Left ventricle myocardium inferior (tissue), 1 donor: ENCODE measurements around the gene NME7. TPM values are rescaled to one million over a fixed set of nuclear protein-coding genes. Genes with fewer than 3 reads are reported as not detected.

Experiments
- DNase-seq: peaks from one replicate; pipeline ENCODE4 v3.0.0-alpha.2; 2020
- H3K27ac ChIP-seq: fragments of 200-600 bp; replicated peaks from 2 replicates; pipeline ENCODE4 v1.8.0; 2021
- H3K27me3 ChIP-seq: fragments of 200-600 bp; 2 replicates; pipeline ENCODE4 v1.8.0; 2021; ENCODE audit warnings: low read depth
- H3K36me3 ChIP-seq: fragments of 200-600 bp; 2 replicates; pipeline ENCODE4 v1.8.0; 2021
- H3K4me1 ChIP-seq: fragments of 200-600 bp; 2 replicates; pipeline ENCODE4 v1.8.0; 2021
- H3K4me3 ChIP-seq: fragments of 200-600 bp; 2 replicates; pipeline ENCODE4 v1.8.0; 2021; ENCODE audit warnings: mild to moderate bottlenecking, moderate library complexity
- H3K9me3 ChIP-seq: fragments of 200-600 bp; replicated peaks from 2 replicates; pipeline ENCODE4 v1.8.0; 2021
- CTCF ChIP-seq: fragments of 200-600 bp; IDR thresholded peaks from 2 replicates; pipeline ENCODE4 v1.8.0; 2021; ENCODE audit warnings: antibody characterized with exemption, mild to moderate bottlenecking, borderline replicate concordance
- intact Hi-C: fragments of 100-400 bp; cut with micrococcal nuclease; formaldehyde crosslinking; loops from one replicate; pipeline ENCODE4 v1.11.0; 2022
- total RNA-seq: library from RNA; stranded (reverse); fragmentation: NEBNext Ultra II Directional; extraction: Animal tissue kit (Norgen Biotek cat#: 25700); gene quantifications from one replicate; pipeline ENCODE4 v1.2.1, GENCODE V29; 2021
- donor health status: DM: no; HTN: yes; CAD: no; lungs with severe emphysema.

Gene NME7
- total RNA-seq, 1 donor from 2014 or later: 13.1 TPM

DNA sequence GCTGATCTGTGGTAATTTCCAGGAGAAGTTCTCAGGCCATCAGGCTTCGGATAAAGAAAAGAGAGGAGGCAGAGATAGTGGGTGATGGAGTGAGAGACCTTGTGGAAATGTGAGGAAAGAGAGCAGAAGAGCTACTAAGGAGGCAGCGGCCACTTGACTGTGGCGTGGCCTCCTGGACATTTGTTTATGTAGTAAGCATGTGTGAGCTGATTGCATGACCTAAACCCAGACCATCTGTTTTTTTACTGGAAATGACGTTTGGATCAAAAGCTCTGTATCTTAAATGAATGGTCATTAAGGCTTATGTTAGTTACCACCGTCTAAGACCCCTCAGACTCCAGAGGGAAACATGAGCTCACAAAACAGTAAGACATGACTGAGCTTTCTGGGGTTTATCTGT is 247.5 kb downstream of the NME7 start:
- H3K36me3 ChIP-seq: peaks cover 9% of the 10 kb centered on the region
- H3K9me3 ChIP-seq: no peaks in the 10 kb centered on the region
- H3K4me3 ChIP-seq: no peak overlapping the region
- intact Hi-C loops: loop anchor here (10.0 kb wide), 1 partner anchor 515 kb away; no protein-coding TSS in a partner anchor
- peaks cover 84% of the 10 kb centered on the region for H3K4me1 ChIP-seq
- no peaks in the 10 kb centered on the region for H3K27me3 ChIP-seq
- no peak for DNase-seq
- TF ChIP-seq CTCF: no peak
- peak overlapping the region; percentile 97 for H3K27ac ChIP-seq

DNA sequence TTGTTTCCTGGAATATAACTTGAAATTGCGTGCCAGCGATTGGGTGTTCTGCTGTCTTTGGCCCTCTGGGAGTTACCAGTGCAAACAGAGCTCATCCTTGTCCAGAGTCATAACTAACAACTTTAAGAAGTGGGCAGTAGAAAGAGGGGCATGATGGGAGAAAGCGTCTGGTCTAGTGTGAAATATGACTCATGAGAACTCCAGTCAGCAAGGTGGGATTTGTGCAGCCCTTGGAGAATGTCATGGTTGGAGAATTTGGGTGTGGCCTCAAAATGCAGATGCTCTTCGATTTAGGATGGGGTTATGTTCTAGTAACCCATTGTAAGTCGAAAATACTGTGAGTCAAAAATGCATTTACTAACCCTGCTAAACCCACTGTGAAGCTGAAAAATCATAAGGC is 248.2 kb downstream of the NME7 start:
- Histone ChIP-seq H3K27me3 (no peaks in the 10 kb centered on the region), H3K4me3 (no peak overlapping the region), H3K9me3 (no peaks in the 10 kb centered on the region), H3K36me3 (peaks cover 9% of the 10 kb centered on the region), H3K4me1 (peaks cover 91% of the 10 kb centered on the region), H3K27ac (peak overlapping the region; percentile 97)
- DNase-seq: no peak
- intact Hi-C loops: no loop called here
- no peak for TF ChIP-seq CTCF

GRCh38 chr1:169118227-169118626 is 249.4 kb downstream of the NME7 start:
- peak overlapping the region; percentile 97 for H3K27ac ChIP-seq
- TF ChIP-seq CTCF: no peak
- H3K4me3 ChIP-seq: no peak overlapping the region
- H3K36me3 ChIP-seq: peaks cover 21% of the 10 kb centered on the region
- no peak for DNase-seq
- H3K27me3 ChIP-seq: no peaks in the 10 kb centered on the region
- peaks cover 93% of the 10 kb centered on the region for H3K4me1 ChIP-seq
- no peaks in the 10 kb centered on the region for H3K9me3 ChIP-seq
- intact Hi-C loops: no loop called here

DNA sequence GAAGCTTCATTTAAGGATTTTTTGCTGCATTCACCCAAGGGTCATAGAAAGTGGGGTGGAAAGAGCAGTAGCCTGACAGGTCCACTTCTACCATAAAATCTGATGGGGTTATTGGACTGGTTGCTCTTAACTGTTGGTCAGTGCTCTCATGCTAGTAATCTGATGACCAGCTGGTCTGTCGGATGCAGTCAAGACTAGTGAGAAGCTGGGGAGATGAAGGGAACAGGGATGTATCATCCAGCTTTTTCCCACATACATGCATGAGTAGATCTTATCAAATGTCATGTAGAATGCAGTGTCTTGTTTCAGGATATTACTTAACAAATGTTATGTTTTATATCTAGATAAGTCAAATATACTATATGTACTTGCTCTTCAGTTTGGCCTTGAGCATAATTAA is 250.0 kb downstream of the NME7 start:
- Histone ChIP-seq H3K27ac (peak overlapping the region; percentile 97), H3K9me3 (no peaks in the 10 kb centered on the region), H3K4me3 (no peak overlapping the region), H3K4me1 (peaks cover 93% of the 10 kb centered on the region), H3K27me3 (no peaks in the 10 kb centered on the region), H3K36me3 (peaks cover 27% of the 10 kb centered on the region)
- intact Hi-C loops: no loop called here
- no peak for DNase-seq
- no peak for TF ChIP-seq CTCF

DNA sequence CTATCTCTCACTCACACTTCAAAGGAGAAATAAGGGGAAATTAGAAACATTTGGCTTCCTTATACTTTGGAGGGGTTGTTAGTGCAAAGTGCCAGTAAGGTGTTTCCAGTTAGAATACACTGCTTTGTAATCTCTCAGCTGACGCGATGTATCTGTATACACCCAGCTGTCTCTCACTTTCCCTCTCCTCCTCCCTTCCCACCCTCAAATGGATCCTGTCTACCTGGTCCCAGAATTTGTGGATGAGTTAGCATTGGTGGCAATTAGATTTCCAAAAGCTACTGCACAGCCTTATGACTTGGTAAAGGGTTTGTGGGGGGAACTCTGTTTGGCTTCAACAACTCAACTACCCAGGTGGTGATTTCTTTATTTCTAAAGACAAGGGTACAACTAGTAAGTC is 250.6 kb downstream of the NME7 start:
- TF ChIP-seq CTCF: no peak
- H3K27me3 ChIP-seq: no peaks in the 10 kb centered on the region
- H3K36me3 ChIP-seq: peaks cover 32% of the 10 kb centered on the region
- peaks cover 93% of the 10 kb centered on the region for H3K4me1 ChIP-seq
- H3K27ac ChIP-seq: peak overlapping the region; percentile 97
- H3K4me3 ChIP-seq: no peak overlapping the region
- intact Hi-C loops: no loop called here
- H3K9me3 ChIP-seq: no peaks in the 10 kb centered on the region
- no peak for DNase-seq
